Neural progenitor cell (in vitro differentiated cells): ENCODE data around the gene OOSP3.

Experiments
- CTCF ChIP-seq: fragments of 200-600 bp; sonication (generic); IDR thresholded peaks from 2 replicates; pipeline ENCODE4 v1.5.1; 2017; ENCODE audit warnings: antibody characterized with exemption, mild to moderate bottlenecking
- EZH2 ChIP-seq: fragments of 200-600 bp; sonication (generic); IDR thresholded peaks from 2 replicates; pipeline ENCODE4 v1.6.1; 2017; ENCODE audit warnings: antibody characterized with exemption, mild to moderate bottlenecking, moderate library complexity

- TF ChIP-seq CTCF (no peak), EZH2 (no peak)
These were observed 39.9 kb downstream of the OOSP3 start for GRCh38 chr11:59918480-59918879.
